Mammary epithelial cell (primary cell): Measurements from ENCODE around the gene CHRD.

Source experiments
- CTCF ChIP-seq, 2 donors: IDR thresholded peaks in 1 of 2; conservative IDR thresholded peaks in 1 of 2; 2 replicates each; pipeline ENCODE4 v1.5.1; 2011 to 2012; ENCODE audit warnings: inconsistent platforms in 2 of 2, low read length in 2 of 2, mild to moderate bottlenecking in 2 of 2, control low read depth in 1 of 2, low read depth in 1 of 2; ENCODE audit not compliant: insufficient read depth in 1 of 2; ENCODE audit errors: extremely low read depth in 1 of 2
- EZH2 ChIP-seq: IDR thresholded peaks from 2 replicates; pipeline ENCODE4 v1.6.1; 2012; ENCODE audit warnings: low read length, inconsistent platforms, borderline replicate concordance

- no peak for TF ChIP-seq CTCF (conservative IDR thresholded peaks at IDR 0.05 in 1 of 2, IDR thresholded peaks at IDR 0.05 in 1 of 2; ENCODE audit: extremely low read depth in 1 of 2, insufficient read depth in 1 of 2, low read depth in 1 of 2, low read length in 2 of 2)
- no peak for TF ChIP-seq EZH2
These were observed 6.4 kb upstream of the CHRD start for GRCh38 chr3:184373422-184373821.
